ENCODE data around the gene GMDS.

GMDS gene

DNA sequence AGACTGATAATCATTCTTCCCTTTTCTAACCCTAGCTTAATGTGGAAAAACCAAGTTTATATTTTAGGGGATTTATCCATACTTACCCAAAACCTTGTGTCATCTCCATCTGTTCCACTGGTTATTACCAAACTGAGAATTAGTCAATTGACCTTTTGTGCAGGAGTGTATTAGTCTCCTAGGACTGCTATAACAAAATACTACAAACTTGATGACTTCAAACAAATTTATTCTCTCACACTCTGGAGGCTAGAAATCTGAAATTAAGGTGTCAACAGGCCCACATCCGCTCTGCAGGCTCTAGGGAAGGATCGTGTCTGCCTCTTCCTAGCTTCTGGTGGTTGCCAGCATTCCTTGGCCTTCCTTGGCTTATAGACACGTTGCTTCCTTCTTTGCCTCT is 12.7 kb upstream of the GMDS start:
- no peak for DNase-seq (ENCODE audit: low spot score)
- in situ Hi-C loops (cut with MboI; ENCODE audit: low sequenced_read_pairs, unreplicated experiment) = no loop called here
- TF ChIP-seq, protein P1, sequence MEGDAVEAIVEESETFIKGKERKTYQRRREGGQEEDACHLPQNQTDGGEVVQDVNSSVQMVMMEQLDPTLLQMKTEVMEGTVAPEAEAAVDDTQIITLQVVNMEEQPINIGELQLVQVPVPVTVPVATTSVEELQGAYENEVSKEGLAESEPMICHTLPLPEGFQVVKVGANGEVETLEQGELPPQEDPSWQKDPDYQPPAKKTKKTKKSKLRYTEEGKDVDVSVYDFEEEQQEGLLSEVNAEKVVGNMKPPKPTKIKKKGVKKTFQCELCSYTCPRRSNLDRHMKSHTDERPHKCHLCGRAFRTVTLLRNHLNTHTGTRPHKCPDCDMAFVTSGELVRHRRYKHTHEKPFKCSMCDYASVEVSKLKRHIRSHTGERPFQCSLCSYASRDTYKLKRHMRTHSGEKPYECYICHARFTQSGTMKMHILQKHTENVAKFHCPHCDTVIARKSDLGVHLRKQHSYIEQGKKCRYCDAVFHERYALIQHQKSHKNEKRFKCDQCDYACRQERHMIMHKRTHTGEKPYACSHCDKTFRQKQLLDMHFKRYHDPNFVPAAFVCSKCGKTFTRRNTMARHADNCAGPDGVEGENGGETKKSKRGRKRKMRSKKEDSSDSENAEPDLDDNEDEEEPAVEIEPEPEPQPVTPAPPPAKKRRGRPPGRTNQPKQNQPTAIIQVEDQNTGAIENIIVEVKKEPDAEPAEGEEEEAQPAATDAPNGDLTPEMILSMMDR (IDR thresholded peaks at IDR 0.05; ENCODE audit: borderline replicate concordance, control extremely low read depth, extremely low read depth, insufficient read depth, missing control alignments) = no peak

DNA sequence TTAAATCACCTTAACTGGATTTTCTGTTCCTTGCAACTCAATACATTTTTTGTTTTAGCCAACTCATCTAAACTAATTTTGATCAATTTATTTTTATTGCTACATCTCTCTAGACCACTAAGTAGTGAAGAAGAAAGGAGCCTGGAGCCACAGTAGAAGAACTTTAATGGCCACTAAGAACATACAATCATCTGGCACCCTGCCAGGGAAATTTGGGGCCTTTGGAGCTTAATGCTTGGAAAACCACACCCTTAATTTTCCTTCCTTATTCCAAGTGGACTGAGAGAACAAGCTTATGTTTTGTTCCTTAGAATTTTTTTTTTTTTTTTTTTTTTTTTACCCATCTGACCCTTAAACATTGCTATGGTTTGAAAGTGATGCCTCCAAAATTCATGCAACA is 12.0 kb upstream of the GMDS start:
- TF ChIP-seq, protein P1 (IDR thresholded peaks at IDR 0.05; ENCODE audit: borderline replicate concordance, control extremely low read depth, extremely low read depth, insufficient read depth, missing control alignments) = no peak
- DNase-seq (ENCODE audit: low spot score) = no peak
- in situ Hi-C loops (cut with MboI; ENCODE audit: low sequenced_read_pairs, unreplicated experiment) = no loop called here

DNA sequence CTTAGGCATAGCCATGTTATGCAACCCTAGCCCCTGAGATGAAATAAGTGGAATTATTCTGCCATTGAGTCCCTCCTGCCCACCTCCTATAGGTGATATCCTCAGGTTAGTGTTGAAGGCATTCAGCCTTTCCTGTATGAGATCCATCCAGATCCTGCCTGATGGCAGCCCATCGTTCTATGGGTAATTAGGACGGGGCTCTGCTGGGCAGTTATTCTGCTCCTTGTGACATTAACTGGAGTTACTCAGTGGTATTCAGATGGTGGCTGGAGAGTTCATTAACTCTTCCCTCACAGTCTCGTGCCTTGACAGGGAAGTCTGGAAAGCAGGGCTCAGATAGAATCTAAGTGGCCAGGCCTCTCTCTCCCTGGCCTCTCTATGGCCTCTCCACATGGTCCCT is 9.3 kb upstream of the GMDS start:
- in situ Hi-C loops (cut with MboI; ENCODE audit: low sequenced_read_pairs, unreplicated experiment) = no loop called here
- DNase-seq (ENCODE audit: low spot score) = no peak
- TF ChIP-seq, protein P1 (IDR thresholded peaks at IDR 0.05; ENCODE audit: borderline replicate concordance, control extremely low read depth, extremely low read depth, insufficient read depth, missing control alignments) = no peak

DNA sequence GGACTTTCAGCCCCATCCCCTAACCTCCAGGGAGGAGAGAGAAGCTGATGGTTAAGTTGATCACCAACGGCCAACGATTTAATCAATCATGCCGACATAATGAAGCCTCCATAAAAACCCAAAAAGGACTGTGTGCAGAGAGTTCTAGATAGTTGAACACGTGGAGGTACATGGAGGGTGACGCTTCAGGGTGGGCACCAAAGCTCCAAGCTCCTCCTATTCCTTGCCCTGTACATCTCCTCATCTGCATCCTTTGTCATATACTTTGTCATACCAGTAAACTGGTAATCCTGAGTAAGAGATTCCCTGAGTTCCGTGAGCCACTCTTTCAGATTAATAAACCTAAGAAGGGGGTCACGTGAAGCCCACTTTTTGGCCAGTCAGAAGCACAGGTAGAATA is 3.7 kb upstream of the GMDS start:
- TF ChIP-seq, protein P1 (IDR thresholded peaks at IDR 0.05; ENCODE audit: borderline replicate concordance, control extremely low read depth, extremely low read depth, insufficient read depth, missing control alignments) = no peak
- in situ Hi-C loops (cut with MboI; ENCODE audit: low sequenced_read_pairs, unreplicated experiment) = no loop called here

DNA sequence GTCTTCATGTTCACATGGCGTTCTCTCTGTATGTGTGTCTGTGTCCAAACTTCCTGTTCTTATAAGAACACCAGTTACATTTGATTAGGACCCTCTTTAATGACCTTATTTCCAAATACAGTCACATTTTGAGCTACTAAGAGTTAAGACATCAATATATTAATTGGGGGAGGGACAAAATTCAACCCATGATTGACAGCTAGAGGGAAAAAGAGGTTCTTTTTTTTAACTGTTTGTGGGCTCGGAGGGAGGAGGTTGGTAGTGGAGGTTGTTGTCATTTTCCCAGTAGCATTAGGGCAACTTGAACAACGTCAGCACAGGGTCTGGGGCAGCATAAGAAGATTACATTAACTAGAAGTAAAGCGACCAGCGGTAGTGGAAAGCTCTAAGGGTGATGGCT is 2.3 kb upstream of the GMDS start:
- TF ChIP-seq, protein P1 (IDR thresholded peaks at IDR 0.05; ENCODE audit: borderline replicate concordance, control extremely low read depth, extremely low read depth, insufficient read depth, missing control alignments) = no peak
- no peak for DNase-seq (ENCODE audit: low spot score)
- in situ Hi-C loops (cut with MboI; ENCODE audit: low sequenced_read_pairs, unreplicated experiment) = no loop called here

More for the DNA sequence above, 3.7 kb upstream of the GMDS start:
- no peak for DNase-seq (ENCODE audit: low spot score)

DNA sequence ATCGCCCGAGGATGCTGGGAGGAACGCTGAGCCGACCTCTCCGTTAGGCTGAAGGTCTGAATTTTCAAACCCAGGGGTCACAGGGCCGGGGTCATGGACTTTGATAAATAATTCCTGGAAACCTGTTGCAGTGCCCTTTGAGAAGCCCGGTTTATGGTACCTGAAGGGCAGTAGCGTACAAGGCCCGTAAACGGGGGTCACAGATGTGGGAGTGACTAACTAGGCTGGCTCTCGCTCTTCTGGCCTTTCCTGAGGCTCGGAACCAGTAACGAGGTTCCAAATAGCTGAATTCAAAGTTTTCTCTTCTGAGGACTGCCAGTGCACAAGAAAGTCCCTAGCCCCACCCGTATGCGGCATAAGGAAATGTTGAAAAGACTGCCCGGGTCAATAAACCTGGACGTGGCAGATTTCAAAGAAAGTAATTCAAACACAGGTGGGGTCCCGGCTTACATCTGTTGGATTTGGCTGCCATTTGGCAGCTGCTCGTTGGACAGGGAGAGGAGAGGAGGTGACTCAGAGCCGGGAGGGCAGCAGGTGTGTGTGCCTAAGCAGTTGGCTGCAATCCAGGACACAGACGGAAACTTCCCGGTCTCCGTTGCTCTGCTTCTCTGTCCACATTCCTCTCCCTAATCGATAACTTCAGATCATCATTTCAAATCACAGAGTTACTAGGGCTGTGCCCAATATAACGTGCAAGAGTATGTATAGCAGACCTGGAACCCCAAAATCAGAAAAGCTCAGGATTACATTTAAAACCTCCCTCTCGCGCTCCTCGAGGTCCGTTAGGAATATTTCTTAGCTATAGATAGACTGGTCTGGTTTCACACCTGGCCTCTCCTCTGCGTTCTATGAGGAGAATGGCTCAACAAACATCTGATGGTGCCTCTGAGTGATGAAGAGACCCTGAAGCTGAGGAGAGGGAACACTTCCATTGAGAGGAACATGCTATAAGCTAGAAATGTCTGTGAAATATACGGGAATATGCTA is 765 bp upstream of the GMDS start:
- TF ChIP-seq, protein P1 (IDR thresholded peaks at IDR 0.05; ENCODE audit: borderline replicate concordance, control extremely low read depth, extremely low read depth, insufficient read depth, missing control alignments) = no peak
- in situ Hi-C loops (cut with MboI; ENCODE audit: low sequenced_read_pairs, unreplicated experiment) = no loop called here
- peak; percentile 39 for DNase-seq (ENCODE audit: low spot score)

All from GM13976 (cell line).